Ectodermal cell (in vitro differentiated cells): ENCODE data around the gene SCAMP4.

Experiments
- H3K27ac ChIP-seq: 2 replicates; pipeline ENCODE4 v1.7.0; 2013; ENCODE audit warnings: mild to moderate bottlenecking, low read depth, low read length; ENCODE audit not compliant: insufficient read depth, poor library complexity, severe bottlenecking
- H3K27me3 ChIP-seq: 2 replicates; pipeline ENCODE4 v1.7.0; 2013; ENCODE audit warnings: mild to moderate bottlenecking, low read length; ENCODE audit not compliant: insufficient read depth, control insufficient read depth, poor library complexity, severe bottlenecking
- H3K36me3 ChIP-seq: one replicate; pipeline ENCODE4 v1.7.0; 2013; ENCODE audit warnings: low read length; ENCODE audit not compliant: control insufficient read depth, insufficient read depth
- H3K4me1 ChIP-seq: one replicate; pipeline ENCODE4 v1.7.0; 2013; ENCODE audit warnings: low read length; ENCODE audit not compliant: control insufficient read depth, insufficient read depth
- H3K4me3 ChIP-seq: 2 replicates; pipeline ENCODE4 v1.7.0; 2013; ENCODE audit warnings: low read depth, low read length, control low read depth; ENCODE audit not compliant: insufficient read depth
- H3K9me3 ChIP-seq: 2 replicates; pipeline ENCODE4 v1.7.0; 2013; ENCODE audit warnings: mild to moderate bottlenecking, low read length, moderate library complexity; ENCODE audit not compliant: control insufficient read depth
- WGBS, 2 experiments: methylation state at CpG; one replicate each; pipeline ENCODE4 v1.1.7; 2013; ENCODE audit warnings: missing lambda C conversion rate in 2 of 2; 5-methylcytosine and 5-hydroxymethylcytosine counted together

SCAMP4 gene

GRCh38 chr19:1923319-1923718 lies 18.1 kb downstream of the SCAMP4 start:
- Histone ChIP-seq H3K4me1 (no peaks in the 10 kb centered on the region), H3K27me3 (peaks cover 8% of the 10 kb centered on the region), H3K9me3 (no peaks in the 10 kb centered on the region), H3K36me3 (peaks cover 32% of the 10 kb centered on the region), H3K4me3 (no peak overlapping the region), H3K27ac (no peak overlapping the region)
- WGBS, 2 experiments, result 86 to 91% methylated on average over 8 of the region's 8 CpGs

- Histone ChIP-seq H3K4me1 (no peaks in the 10 kb centered on the region), H3K27ac (no peak overlapping the region), H3K27me3 (peaks cover 17% of the 10 kb centered on the region), H3K36me3 (peaks cover 24% of the 10 kb centered on the region), H3K4me3 (no peak overlapping the region), H3K9me3 (no peaks in the 10 kb centered on the region)
- 95% methylated on average over 35 of the region's 35 CpGs for WGBS, 2 experiments
Observed at GRCh38 chr19:1924320-1924961, 19.2 kb downstream of the SCAMP4 start.

- Histone ChIP-seq H3K27me3 (peaks cover 17% of the 10 kb centered on the region), H3K4me3 (no peak overlapping the region), H3K27ac (no peak overlapping the region), H3K36me3 (peaks cover 24% of the 10 kb centered on the region), H3K9me3 (no peaks in the 10 kb centered on the region), H3K4me1 (no peaks in the 10 kb centered on the region)
- 95 to 96% methylated on average over 14 to 16 of the region's 16 CpGs for WGBS, 2 experiments
Observed at GRCh38 chr19:1925544-1925943, 20.3 kb downstream of the SCAMP4 start.

GRCh38 chr19:1929021-1929742 lies 24.0 kb downstream of the SCAMP4 start:
- Histone ChIP-seq H3K36me3 (peaks cover 2% of the 10 kb centered on the region), H3K4me1 (no peaks in the 10 kb centered on the region), H3K9me3 (no peaks in the 10 kb centered on the region), H3K4me3 (no peak overlapping the region), H3K27me3 (peaks cover 17% of the 10 kb centered on the region), H3K27ac (no peak overlapping the region)
- WGBS, 2 experiments, result 22 to 24% methylated on average over 40 to 42 of the region's 42 CpGs

- WGBS, 2 experiments, result 94 to 98% methylated on average over 1 of the region's 1 CpG
- Histone ChIP-seq H3K27ac (no peak overlapping the region), H3K27me3 (peaks cover 17% of the 10 kb centered on the region), H3K4me1 (no peaks in the 10 kb centered on the region), H3K36me3 (no peaks in the 10 kb centered on the region), H3K4me3 (no peak overlapping the region), H3K9me3 (no peaks in the 10 kb centered on the region)
Observed at GRCh38 chr19:1931445-1931844, 26.2 kb downstream of the SCAMP4 start.

GRCh38 chr19:1932395-1932794 lies 27.2 kb downstream of the SCAMP4 start:
- H3K9me3 ChIP-seq, result no peaks in the 10 kb centered on the region
- no peaks in the 10 kb centered on the region for H3K36me3 ChIP-seq
- no peaks in the 10 kb centered on the region for H3K4me1 ChIP-seq
- H3K4me3 ChIP-seq, result no peak overlapping the region
- WGBS, 2 experiments, result 79 to 81% methylated on average over 8 of the region's 8 CpGs
- no peak overlapping the region for H3K27ac ChIP-seq
- H3K27me3 ChIP-seq, result peaks cover 17% of the 10 kb centered on the region

- 83 to 88% methylated on average over 7 of the region's 7 CpGs for WGBS, 2 experiments
- Histone ChIP-seq H3K27ac (no peak overlapping the region), H3K9me3 (no peaks in the 10 kb centered on the region), H3K36me3 (no peaks in the 10 kb centered on the region), H3K27me3 (peaks cover 10% of the 10 kb centered on the region), H3K4me1 (no peaks in the 10 kb centered on the region), H3K4me3 (no peak overlapping the region)
Observed at GRCh38 chr19:1933244-1933643, 28.0 kb downstream of the SCAMP4 start.

- H3K27ac ChIP-seq, result no peak overlapping the region
- H3K4me3 ChIP-seq, result no peak overlapping the region
- no peaks in the 10 kb centered on the region for H3K9me3 ChIP-seq
- H3K27me3 ChIP-seq, result peaks cover 3% of the 10 kb centered on the region
- WGBS, 2 experiments, result 92 to 93% methylated on average over 8 of the region's 8 CpGs
- no peaks in the 10 kb centered on the region for H3K4me1 ChIP-seq
- H3K36me3 ChIP-seq, result no peaks in the 10 kb centered on the region
Observed at GRCh38 chr19:1933942-1934341, 28.7 kb downstream of the SCAMP4 start.

- H3K27me3 ChIP-seq, result no peaks in the 10 kb centered on the region
- 88 to 89% methylated on average over 11 of the region's 11 CpGs for WGBS, 2 experiments
Observed at GRCh38 chr19:1935484-1936208, 30.4 kb downstream of the SCAMP4 start.

GRCh38 chr19:1936430-1936829 lies 31.2 kb downstream of the SCAMP4 start:
- Histone ChIP-seq H3K4me3 (no peak overlapping the region), H3K27me3 (no peaks in the 10 kb centered on the region), H3K4me1 (no peaks in the 10 kb centered on the region), H3K36me3 (no peaks in the 10 kb centered on the region), H3K9me3 (no peaks in the 10 kb centered on the region), H3K27ac (no peak overlapping the region)
- 92 to 95% methylated on average over 3 of the region's 3 CpGs for WGBS, 2 experiments

More at GRCh38 chr19:1935484-1936208, 30.4 kb downstream of the SCAMP4 start:
- H3K9me3 ChIP-seq, result no peaks in the 10 kb centered on the region
- no peak overlapping the region for H3K4me3 ChIP-seq
- no peak overlapping the region for H3K27ac ChIP-seq
- no peaks in the 10 kb centered on the region for H3K36me3 ChIP-seq
- no peaks in the 10 kb centered on the region for H3K4me1 ChIP-seq
